Activated gamma-delta T cell treated with anti-CD3 and anti-CD28 coated beads, Interleukin-2, amount 50 U/mL, for 16 hours (primary cell): ENCODE measurements around the gene EDRF1.
"Not testable (repeated sequence)": the region's sequence is repeated elsewhere in the genome, so short reads cannot be mapped to it uniquely, and the experiment has no call there.

ENCODE experiments used
- DNase-seq: peaks from one replicate; pipeline ENCODE4 v3.0.0-alpha.2; 2020; ENCODE audit warnings: low read depth

Gene EDRF1

DNA sequence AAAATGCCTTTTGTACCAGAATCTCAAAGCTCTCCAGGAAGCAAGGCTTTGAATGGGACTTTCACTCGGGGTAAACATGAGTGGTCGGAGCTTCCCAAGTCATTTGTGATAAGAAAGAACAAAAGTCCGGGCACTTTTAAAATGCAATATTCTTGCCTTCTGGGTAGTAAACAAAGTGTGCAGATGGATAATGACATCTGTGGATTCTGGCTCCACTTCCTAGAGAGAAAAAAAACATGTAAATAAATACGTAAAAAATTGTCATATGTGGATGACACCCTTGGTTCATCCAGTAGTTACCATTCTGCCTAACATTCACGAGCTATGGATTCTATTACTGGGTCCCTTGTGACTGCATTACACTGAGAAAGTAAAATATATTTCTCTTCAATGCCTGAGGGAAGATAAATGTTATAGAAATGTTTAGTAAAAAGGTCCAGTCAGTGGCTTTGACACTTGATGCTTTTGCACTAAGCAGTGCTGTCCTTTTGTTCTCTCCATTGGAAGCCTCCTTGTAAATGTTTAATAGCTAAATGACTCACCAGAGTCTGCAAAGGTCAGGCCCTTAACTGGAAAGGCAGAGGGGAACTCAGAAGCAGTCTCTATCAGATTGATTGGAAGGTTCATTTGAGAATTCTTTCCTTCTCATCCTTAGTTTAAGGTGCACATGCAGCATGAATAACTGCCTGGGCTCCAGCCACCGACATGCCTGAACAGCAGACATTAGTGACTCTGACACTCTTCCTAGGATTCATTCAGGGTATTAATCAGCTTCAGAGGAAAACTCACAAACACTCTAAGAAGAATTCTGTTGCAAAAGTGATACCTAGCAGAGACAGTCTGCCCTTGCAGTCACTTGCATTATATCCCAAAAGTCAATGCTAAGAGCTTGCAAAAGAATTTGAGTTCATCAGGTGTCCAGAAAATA lies 11.7 kb upstream of the EDRF1 start:
- no peak for DNase-seq

GRCh38 chr10:125708971-125709503 lies 10.5 kb upstream of the EDRF1 start:
- no peak for DNase-seq

DNA sequence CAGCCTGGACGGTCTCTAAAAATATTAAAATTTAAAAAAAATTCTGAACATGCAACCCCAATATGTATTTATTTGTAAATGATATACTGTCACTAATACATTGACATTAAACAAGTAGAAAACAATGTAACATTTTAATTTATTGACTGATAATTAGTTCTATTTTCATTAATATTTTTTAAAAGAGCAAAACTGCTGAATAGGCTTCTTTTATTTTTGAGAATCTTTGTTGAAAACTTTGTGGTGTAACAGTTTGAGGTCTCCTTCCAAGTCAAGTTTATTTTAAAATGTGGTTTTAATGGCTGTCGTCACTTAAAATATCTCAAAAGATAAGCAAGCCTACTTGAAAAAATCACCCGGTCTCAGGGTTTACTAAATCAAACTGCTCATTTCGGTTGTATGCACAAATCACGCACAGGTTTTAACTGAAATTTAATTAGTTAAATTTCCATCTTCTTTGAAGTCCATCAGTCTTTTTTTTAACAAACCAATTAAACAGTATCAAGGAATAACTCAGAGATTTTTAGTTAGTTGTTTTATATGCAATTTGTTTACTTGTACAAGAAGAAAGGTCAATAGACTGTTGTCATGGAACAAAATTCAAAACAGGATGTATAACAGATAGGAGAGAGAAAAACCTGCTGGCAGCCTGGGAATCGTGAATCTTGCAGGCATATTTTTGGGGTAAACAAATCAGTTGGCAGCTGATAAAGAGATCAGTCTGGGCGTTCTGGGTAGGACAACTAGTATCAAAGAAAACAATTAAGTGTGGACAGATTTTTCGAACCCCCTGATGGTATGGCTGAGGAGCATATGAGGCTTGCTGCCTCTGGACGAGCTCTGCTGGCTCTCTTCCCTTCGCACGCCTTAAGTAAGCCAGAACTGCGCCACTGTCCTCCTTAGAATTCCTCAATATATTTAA lies 9.7 kb upstream of the EDRF1 start:
- DNase-seq, result no peak

- no peak for DNase-seq
Observed at GRCh38 chr10:125711110-125711750, 8.3 kb upstream of the EDRF1 start.

DNA sequence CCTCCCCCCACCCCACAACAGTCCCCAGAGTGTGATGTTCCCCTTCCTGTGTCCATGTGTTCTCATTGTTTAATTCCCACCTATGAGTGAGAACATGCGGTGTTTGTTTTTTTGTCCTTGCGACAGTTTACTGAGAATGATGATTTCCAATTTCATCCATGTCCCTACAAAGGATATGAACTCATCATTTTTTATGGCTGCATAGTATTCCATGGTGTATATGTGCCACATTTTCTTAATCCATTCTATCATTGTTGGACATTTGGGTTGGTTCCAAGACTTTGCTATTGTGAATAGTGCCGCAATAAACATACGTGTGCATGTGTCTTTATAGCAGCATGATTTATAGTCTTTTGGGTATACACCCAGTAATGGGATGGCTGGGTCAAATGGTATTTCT lies 4.8 kb upstream of the EDRF1 start:
- not testable (repeated sequence) for DNase-seq

GRCh38 chr10:125720002-125720382 lies 483 bp downstream of the EDRF1 start:
- no peak for DNase-seq

- no peak for DNase-seq
Observed at GRCh38 chr10:125721035-125721434, 1.5 kb downstream of the EDRF1 start.

DNA sequence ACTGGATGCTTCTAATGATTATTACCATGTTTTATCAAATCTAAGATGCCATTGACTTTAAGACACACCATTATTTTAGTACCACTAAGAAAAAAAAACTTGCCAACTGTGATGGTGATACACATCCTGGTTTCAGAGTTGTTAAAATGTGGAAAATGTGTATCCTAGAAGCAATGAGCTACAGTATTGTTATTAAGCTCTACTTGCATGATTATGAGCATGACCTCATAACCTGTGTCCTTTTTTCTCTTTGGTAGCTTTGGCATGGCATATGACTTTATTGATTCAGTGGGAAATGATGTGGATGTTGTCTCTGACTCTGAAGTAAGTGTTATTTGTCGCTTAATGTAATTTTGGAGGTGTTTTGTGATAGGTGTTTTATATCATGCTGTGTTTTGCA lies 3.3 kb downstream of the EDRF1 start:
- no peak for DNase-seq

DNA sequence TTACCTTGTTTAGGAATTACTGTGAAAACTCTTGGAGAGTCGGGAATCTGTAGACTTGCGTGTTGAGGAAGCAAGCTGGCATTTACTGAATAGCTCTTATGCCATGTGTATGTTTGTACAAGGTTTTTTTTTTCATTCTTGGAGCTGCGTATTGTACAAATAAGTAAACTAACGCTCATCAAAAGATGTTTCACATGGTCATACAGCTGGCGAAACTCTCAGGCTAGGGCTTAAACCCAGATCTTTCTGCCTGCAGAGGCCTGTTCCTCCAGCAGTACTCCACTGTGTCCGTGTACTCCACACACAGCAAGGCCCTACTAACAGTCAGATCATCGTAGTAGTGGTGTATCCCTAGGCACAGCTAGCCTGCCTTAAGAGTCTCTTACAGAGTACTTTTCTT lies 7.4 kb downstream of the EDRF1 start:
- no peak for DNase-seq

DNA sequence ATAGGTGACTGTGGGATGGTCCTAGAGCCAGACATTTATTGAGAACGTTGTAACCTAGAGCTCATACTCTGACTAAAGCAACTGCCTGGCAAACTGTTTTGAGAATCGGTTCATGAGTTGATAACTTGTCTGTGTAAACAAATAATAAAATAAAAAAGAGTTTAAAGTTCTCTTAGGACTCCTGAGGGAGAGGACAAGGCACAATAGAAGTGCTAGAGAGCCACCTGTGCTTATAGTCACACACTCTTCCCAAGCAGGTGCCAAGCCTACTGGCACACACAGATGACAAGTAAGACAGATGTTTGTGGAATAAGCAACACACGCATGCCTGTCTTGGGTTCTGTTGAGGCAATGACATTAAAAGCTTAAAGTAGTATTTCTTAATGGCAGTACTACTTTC lies 7.9 kb downstream of the EDRF1 start:
- no peak for DNase-seq

- DNase-seq, result no peak
Observed at GRCh38 chr10:125734148-125734547, 14.6 kb downstream of the EDRF1 start.

- no peak for DNase-seq
Observed at GRCh38 chr10:125734823-125735222, 15.3 kb downstream of the EDRF1 start.

GRCh38 chr10:125738206-125738605 lies 18.7 kb downstream of the EDRF1 start:
- no peak for DNase-seq

DNA sequence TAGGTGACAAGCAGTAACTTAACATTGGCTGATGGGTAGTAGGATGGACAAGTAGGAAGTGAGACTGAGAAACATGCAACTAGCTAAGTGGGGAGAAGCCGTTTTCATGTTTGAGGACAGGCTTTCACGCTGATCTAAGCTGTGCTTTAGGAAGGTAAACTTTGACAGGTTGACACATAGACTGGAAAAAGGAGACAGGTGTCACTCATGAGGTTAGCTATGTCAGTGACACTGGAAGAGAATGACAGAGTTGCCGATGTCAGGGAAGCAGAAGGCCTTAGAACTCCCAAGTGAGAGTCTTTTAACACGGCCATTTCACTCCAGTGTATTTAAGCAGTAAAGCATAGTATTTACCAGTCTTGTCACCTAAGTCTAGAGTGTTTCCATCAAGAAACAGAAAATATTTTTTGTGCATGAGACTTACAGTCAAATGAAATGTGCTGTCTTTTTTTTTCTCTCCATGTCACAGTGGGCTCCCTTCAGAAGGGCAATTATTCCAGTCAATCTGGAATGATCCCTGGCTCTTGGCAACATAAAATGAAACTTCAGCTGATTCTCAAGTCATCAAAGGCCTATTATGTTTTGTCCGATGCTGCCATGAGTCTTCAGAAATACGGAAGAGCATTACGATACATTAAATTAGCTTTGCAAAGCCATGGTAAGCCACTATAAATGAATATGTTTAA lies 20.6 kb downstream of the EDRF1 start:
- no peak for DNase-seq

- DNase-seq, result no peak
Observed at GRCh38 chr10:125742465-125742864, 23.0 kb downstream of the EDRF1 start.

DNA sequence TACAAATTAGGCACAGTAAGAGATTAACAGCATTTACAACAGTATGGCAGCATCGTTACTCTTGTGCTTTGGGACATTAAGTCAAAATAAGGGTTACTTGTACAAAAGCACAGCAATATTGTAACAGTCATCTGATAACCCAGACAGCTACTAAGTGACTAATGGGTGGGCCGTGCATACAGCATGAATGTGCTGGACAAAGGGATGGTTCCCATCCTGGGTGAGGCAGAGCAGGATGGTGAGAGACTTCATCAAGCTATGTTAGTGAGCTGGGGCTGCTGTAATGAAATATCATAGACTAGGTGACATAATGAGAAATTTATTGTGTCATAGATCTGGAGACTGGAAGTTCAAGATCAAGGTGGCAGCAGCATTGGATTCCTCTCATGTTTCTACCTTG lies 25.4 kb downstream of the EDRF1 start:
- no peak for DNase-seq

GRCh38 chr10:125747417-125747816 lies 27.9 kb downstream of the EDRF1 start:
- no peak for DNase-seq

DNA sequence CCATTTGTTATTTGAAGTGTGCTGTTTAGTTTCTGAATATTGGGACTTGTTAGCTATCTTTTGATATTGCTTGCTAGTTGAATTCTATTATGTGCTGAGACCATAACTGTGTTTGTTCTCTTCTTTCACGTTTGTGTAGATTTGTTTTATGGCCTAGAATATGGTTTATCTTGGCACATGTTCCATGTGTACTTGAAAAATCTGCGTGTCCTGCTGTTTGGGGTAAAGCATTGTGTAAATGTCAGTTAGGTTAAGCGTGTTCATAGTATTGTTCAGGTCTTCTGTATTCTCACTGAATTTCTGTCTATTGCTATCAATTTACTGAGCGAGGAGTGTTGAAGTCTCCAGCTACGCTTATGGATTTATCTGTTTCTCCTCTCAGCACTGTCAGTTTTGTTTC lies 36.7 kb downstream of the EDRF1 start:
- no peak for DNase-seq

- no peak for DNase-seq
Observed at GRCh38 chr10:125756853-125757487, 37.5 kb downstream of the EDRF1 start.

DNA sequence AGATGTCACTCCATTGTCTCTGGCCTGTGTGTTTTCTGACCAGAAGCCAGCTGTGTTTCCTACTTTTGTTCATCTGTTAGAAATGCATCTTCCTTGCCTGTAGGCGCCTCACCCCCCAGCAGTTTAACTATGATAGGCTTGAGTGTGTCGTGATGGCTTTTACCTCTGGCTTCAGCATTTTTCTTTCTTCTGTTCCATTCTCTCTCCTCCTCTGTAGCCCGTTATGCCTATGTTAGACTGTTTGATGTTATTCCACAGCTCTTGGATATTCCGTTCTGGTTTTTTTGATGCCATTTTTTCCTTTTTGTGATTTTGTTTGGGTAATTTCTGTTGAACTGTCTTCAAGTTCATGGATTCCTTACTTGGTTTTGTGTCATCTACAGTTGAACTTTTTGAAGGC lies 38.2 kb downstream of the EDRF1 start:
- DNase-seq, result no peak

GRCh38 chr10:125761961-125762360 lies 42.5 kb downstream of the EDRF1 start:
- DNase-seq, result no peak
